Measurements from ENCODE around the gene DHX15.

GRCh38 chr4:24495388-24495787 lies 89.0 kb downstream of the DHX15 start:
- TF ChIP-seq CTCF (IDR thresholded peaks at IDR 0.05; ENCODE audit: low read length) (no peak), EZH2 (IDR thresholded peaks at IDR 0.05; ENCODE audit: borderline replicate concordance, low read length) (no peak)

Data from OCI-LY1 (cell line).